Transverse colon (tissue), 4 donors: ENCODE data around the gene ZNF654.

Source experiments
- CTCF ChIP-seq, 5 experiments: fragments of 200-600 bp in 3 of 5; fragments of 450-650 bp in 2 of 5; sonication (generic) in 3 of 5; IDR thresholded peaks; 1 replicate in 2 of 5; 2 replicates in 3 of 5; pipeline ENCODE4 v1.5.1; 2016 to 2017; ENCODE audit warnings: antibody characterized with exemption in 5 of 5, inconsistent platforms in 3 of 5, mild to moderate bottlenecking in 2 of 5, moderate library complexity in 1 of 5
- POLR2A ChIP-seq: fragments of 450-650 bp; IDR thresholded peaks from one replicate; pipeline ENCODE4 v1.6.1; 2016; ENCODE audit warnings: antibody characterized with exemption, mild to moderate bottlenecking, moderate library complexity
- POLR2AphosphoS5 ChIP-seq, 3 donors: sonication (generic); formaldehyde crosslinking; IDR thresholded peaks; one replicate each; pipeline ENCODE4 v1.6.1; 2016; ENCODE audit warnings: antibody characterized with exemption in 3 of 3

- TF ChIP-seq POLR2A = no peak
- no peak for TF ChIP-seq CTCF (IDR thresholded peaks at IDR 0.05)
- no peak for TF ChIP-seq POLR2AphosphoS5 (IDR thresholded peaks at IDR 0.05)
Observed at GRCh38 chr3:88191872-88192409, 132.9 kb downstream of the ZNF654 start.
